GM21367 (cell line): ENCODE data around the gene AAGAB.

Source experiments
- ATAC-seq: cut with Tn5 transposase; IDR thresholded peaks from one replicate; pipeline ENCODE4 v1.9.1; 2021; ENCODE audit not compliant: unreplicated experiment

Gene AAGAB

GRCh38 chr15:67212684-67213367, 41.6 kb downstream of the AAGAB start:
- ATAC-seq, result no peak

- no peak for ATAC-seq
Observed at GRCh38 chr15:67210555-67211168, 43.8 kb downstream of the AAGAB start.

DNA sequence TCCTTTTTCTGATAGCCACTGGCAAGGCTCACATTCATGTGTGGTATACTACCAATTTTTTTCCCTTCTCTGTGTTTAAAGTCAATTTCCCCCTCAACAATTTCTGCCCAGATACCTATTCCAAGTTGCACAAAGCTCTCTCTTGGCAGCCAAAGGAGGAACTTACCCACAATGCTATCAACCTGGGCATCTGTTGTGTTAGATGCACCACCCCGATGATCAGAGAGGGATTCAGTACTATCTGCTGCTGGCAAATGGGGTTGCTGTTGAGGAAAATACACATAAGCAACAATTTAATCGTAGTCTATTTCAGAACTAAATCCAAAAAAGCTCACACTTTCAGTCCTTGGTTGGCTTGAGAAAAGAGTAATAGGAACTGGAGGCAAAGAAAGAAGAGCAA, 46.1 kb downstream of the AAGAB start:
- ATAC-seq, result no peak

- no peak for ATAC-seq
Observed at GRCh38 chr15:67207555-67208207, 46.8 kb downstream of the AAGAB start.

DNA sequence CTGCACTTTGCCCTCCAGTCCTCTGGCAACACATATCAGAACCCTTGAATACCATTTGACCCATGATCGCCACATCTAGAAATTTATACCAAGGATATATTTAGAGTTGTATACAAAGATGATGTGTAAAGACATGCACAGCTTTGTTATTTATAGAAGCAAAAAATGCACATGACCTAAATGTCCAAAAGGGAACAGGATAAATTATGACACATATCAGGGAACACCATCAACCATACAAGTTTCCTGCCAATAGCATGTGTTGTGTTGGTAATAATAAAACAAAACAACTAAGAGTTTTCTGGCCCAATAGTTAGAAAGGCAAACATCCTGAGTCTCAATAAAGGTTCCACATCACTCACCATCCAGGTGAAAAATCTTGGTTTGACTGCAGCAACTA, 51.5 kb downstream of the AAGAB start:
- no peak for ATAC-seq

GRCh38 chr15:67202091-67202490, 52.4 kb downstream of the AAGAB start:
- ATAC-seq, result no peak

GRCh38 chr15:67201136-67201535, 53.3 kb downstream of the AAGAB start:
- ATAC-seq, result no peak

DNA sequence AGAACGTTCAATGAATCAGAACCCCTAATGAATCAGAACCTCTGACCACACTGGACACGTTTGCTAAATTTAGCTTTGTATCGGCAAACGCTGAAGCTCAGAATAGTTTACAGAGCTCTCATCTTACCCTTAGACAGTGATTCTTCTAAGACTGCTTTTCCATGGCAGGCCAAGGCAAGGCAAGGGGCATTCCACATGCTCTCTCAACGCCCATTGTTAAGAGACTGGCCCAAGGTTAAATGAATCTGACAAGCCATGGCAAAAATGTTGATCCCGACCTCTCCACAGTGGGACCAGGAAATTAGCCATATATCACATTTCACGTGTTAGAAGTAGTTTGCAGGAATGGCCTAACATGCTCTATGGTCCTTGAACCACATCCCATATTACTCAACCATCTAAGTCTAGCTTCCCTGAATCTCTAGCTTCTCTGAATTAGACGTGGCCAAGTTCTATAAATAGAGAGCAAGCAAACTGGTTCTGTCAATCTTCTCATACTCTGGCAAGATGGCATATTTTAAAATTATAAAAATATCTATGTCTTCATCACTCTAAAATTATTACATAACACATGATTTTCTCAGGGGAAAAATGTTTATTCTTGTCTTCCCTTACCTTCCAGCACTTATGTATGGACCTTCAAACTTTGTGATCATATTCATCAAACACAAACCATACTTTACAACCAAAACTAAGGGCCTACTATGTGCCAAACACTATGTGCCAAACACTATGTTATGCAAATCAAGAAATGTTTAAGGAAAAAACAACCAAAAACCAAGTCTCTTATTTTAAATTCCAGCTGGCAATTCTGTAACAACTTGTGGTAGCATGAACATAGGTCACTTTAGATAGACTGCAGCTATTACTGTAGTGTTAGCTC, 54.3 kb downstream of the AAGAB start:
- no peak for ATAC-seq

GRCh38 chr15:67199391-67199790, 55.1 kb downstream of the AAGAB start:
- no peak for ATAC-seq

DNA sequence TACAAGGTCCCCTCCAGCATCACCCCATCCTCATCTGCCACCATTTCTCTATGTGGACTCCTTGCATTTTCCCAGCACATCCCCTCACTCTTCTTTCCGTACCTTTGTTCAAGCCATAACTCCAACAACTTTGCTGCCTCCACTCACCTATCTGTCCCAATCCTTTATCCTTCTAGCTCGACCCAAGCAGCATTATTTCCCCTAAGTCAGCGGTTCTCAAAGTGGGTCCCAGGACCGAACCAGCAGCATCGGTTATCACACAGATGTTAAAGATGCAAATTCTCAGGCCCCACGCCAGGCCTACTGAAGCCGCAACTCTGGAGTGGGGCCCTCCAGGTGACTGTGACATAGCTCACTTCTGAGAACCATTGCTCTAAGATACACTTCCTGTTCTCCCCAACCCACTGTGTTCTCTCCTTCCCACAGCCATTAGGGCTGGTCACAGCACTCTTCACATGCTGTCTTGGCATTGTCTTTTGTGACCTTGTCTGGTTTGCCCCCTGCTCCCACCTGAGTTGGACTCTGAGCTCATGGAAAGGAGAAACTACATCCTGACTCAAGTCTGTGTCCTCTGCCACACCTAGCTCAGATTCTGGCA, 56.2 kb downstream of the AAGAB start:
- no peak for ATAC-seq

DNA sequence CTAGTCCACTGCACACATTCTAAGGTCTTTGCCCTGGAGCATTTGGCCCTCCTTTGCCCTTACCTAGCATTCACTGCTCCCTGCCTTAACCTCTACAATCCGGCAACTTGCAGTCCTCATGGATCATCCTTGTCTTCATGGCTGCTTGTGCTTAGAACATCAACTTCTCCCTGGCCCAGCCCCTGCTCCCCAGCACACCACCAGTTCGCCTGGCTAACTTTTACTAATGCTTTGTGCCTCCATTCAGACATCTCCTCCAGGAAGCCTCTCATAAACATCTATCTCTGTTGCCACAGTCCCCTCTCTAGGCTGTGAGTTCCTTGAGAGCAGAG, 57.1 kb downstream of the AAGAB start:
- no peak for ATAC-seq

GRCh38 chr15:67196672-67197363, 57.6 kb downstream of the AAGAB start:
- no peak for ATAC-seq

- ATAC-seq, result no peak
Observed at GRCh38 chr15:67196222-67196621, 58.2 kb downstream of the AAGAB start.

DNA sequence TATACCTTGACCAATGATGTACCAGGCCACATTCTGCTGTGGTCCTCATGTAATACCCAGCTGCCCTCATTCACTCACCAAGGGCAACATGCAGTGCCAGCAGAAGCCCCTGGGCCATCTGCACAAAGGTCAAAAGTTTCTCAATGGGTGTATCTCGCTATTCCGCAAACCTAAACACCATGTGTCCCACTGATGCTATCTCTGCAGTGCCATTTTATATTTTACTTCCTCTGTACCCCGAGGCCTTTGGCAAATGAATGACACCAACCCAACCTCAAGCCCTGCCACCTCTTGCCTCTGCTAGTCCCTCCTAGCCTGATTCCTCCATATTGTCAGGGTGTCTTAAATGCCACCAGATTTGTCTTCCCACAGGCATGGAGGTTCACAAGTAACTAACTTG, 59.2 kb downstream of the AAGAB start:
- ATAC-seq, result no peak

DNA sequence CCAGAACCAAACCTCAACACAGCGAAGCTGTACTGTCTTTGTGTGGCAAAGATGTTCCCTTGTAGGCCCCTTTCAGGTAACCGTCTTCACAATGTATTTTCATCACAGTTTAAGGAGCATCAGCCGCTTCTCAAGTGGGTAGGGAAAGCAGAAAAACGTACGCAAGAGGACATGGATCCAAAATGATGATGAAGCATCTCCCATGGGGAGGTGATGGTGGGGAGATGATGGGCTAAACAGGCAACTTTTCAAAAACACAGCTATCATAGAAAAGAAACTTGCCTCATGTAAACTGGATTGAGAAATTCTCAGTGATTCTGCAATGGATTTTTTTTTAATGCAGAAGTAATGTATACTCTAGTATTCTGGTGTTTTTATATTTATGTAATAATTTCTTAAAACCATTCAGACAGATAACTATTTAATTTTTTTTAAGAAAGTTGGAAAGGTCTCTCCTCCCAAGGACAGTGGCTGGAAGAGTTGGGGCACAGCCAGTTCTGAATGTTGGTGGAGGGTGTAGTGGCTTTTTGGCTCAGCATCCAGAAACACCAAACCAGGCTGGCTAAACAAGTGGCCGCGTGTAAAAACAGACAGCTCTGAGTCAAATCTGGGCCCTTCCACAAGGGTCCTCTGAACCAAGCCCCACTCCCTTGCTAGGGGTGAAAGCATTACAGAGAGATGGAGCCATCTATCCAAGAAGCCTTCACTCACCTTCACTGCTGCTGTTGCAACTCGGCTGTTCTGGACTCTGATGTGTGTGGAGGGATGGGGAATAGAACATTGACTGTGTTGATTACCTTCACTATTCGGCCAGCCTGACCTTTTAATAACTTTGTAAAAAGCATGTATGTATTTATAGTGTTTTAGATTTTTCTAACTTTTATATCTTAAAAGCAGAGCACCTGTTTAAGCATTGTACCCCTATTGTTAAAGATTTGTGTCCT, 60.0 kb downstream of the AAGAB start:
- no peak for ATAC-seq

DNA sequence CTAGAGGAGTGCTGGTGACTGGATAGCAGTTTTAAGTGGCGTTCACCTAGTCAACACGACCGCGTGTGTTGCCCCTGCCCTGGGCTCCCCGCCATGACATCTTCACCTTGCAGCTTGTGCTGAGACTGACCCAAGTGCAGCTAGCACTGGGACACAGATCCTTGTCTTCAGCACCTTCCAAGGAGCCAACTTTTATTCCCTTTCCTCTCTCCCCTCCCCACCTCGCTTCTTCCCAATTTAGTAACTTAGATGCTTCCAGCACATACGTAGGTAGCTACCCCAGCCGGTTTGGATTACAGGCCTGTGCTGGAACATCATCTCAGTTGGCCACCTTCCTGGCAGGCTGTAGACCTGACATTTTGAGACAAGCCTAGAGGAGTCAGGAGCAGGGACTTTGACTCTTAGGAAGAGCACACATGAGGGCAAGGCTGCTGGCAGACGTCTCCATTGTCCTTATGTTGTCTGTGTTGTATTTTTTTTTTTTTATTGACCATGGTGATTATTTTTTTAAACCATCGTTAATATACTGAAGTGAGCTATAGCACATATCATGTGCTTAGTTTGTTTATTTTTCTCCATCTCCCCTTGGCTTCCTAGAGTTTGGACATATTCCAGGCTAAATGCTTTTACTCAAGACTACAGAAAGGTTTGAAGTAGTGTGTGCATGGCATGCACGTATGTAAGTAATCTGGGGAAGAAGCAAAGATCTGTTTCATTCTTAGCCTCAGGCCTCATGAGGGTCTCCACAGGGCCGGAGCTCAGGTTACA, 61.1 kb downstream of the AAGAB start:
- no peak for ATAC-seq

DNA sequence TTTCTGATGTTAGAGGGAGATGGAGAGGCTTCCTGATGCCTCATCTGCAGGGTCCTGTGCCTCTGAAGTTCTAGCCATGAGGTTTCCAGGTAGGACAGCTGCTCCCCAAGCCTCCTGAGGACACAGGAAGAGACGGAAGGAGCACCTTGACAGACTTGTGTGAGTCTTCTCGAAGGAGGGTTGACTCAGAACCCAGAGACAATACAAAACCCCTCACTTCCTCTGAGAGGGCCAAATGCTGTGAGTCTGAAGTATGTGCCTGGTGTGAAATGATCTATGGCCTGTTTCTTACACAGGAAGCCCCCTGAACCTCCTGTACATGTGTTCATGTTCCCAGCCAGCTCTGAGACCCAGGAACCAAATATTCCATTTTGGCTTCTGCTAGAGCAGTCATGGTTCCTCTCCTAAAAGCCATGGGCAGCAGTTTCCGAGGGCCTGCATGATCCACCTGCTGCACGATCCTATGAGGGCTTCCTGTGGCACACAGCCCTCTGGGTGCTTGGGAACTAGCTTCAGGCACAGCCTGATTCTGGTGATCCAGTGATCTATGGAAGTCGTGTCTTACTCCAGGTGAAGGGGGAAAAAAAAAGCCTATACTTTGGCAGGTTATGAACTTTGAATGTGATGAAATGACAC, 62.2 kb downstream of the AAGAB start:
- ATAC-seq, result no peak

- no peak for ATAC-seq
Observed at GRCh38 chr15:67190813-67191212, 63.6 kb downstream of the AAGAB start.
